Posterior vena cava (tissue), 2 donors: Measurements from ENCODE around the gene POLD2. TPM values are rescaled to one million over a fixed set of nuclear protein-coding genes. Genes with fewer than 3 reads are reported as not detected.

ENCODE experiments used
- DNase-seq: peaks from one replicate; pipeline ENCODE4 v3.0.0-alpha.2; 2020; ENCODE audit warnings: low spot score
- intact Hi-C, 2 donors: fragments of 100-400 bp; cut with DNase I; formaldehyde crosslinking; loops; one replicate each; pipeline versions ENCODE4 v1.14.1 to v1.14.2; 2022 to 2023
- total RNA-seq, 2 donors: library from RNA; stranded (reverse); fragmentation: NEBNext Ultra II Directional; extraction: Animal tissue kit (Norgen Biotek cat#: 25700); gene quantifications; one replicate each; pipeline ENCODE4 v1.2.1, GENCODE V29; 2021
- donor health status: DM: yes; HTN: yes; CAD: no.
- donor health status: DM: yes; HTN: yes; CAD: no.

The POLD2 gene
- total RNA-seq, 2 donors from 2014 or later, result 39.9 to 60.0 TPM

DNA sequence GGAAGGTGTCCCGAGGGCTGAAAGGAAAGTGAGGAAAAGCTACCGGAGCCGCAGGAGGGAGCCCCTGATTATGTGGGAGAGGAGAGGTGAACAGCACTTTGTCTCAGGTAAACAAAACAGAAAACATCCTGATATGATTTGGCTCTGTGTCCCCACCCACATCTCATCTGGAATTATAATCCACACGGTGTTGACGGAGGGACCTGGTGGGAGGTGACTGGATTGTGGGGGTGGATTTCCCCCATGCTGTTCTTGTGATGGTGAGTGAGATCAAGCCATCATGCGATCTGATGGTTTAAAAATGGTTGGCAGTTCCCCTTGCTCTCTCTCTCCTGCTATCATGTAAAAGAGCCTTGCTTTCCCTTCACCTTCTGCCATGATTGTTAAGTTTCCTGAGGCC lies 3.0 kb downstream of the POLD2 start:
- DNase-seq, result no peak
- intact Hi-C loops, result no loop called here

- no peak for DNase-seq
- intact Hi-C loops, result no loop called here
These were observed 3.4 kb downstream of the POLD2 start for GRCh38 chr7:44119829-44120380.

GRCh38 chr7:44117801-44118429 lies 5.4 kb downstream of the POLD2 start:
- intact Hi-C loops, result no loop called here
- no peak for DNase-seq

DNA sequence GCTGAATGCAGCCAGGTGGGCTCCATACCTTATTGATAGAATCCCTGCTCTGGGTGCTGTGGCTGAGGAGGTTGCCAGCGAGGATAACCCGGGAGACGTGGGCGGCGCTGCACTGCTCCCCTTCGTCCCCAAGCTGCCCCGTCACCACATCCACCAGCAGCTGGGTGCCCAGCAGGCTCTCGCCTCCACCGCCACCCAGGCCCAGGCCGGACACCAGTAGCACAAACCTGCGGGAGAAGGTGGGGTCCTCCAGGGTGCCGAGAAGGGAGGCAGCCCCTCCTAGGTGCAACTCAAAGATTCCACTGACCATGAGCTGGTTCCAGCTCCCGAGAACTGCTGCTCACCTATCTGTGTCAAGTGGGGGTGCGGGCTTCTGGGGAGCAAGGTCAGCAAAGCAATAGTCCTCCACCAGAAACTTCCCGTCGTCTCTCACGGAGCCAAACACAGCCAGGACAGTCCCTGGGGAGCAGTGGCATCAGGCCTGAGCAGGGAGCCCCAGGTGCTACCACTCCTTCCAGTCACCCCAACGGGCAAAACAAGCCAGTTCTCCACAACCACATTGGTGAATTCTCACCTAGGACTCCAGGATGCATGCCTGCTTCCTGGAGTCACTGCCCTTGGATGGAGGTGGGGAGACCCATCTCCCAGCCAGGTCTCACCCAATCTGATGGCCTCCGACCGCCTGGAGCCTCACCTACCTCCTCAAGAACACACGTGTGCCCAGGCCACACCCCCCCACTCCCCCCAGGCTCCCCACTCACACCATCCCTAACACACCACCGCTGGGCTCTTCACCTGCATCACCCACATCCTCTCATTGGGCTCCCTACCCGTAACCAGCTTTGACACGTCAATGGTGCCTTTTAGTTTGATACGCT lies 6.3 kb downstream of the POLD2 start:
- intact Hi-C loops, result no loop called here
- DNase-seq, result no peak

GRCh38 chr7:44116087-44116788 lies 7.1 kb downstream of the POLD2 start:
- DNase-seq, result no peak
- intact Hi-C loops, result no loop called here

- no peak for DNase-seq
- intact Hi-C loops, result loop anchor here (5.0 kb wide), 1 partner anchor 37 kb away; no protein-coding TSS in a partner anchor
These were observed 8.6 kb downstream of the POLD2 start for GRCh38 chr7:44114586-44115310.

GRCh38 chr7:44113764-44114354 lies 9.5 kb downstream of the POLD2 start:
- intact Hi-C loops, result loop anchor here (5.0 kb wide), 1 partner anchor 37 kb away; no protein-coding TSS in a partner anchor

DNA sequence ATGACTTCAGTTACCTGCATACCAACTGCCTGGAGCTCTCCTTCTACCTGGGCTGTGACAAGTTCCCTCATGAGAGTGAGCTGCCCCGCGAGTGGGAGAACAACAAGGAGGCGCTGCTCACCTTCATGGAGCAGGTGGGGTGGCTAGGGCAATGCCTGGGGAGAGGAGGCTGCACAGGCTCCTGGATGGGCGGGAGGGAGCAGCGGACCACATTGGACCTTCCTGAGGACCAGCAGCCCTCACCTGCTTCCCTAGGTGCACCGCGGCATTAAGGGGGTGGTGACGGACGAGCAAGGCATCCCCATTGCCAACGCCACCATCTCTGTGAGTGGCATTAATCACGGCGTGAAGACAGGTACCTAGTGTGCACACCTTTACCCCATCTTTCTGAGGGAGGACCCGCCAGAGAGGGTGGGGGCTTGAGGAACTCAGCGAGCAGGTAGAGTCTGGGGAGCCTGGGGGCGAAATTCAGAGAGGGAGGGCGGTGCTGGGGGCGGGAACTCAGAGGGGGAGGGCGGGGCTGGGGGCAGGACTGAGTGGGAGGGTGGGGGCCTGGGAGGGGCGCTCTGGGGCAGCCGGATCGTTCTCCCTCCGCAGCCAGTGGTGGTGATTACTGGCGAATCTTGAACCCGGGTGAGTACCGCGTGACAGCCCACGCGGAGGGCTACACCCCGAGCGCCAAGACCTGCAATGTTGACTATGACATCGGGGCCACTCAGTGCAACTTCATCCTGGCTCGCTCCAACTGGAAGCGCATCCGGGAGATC lies 10.2 kb downstream of the POLD2 start:
- no peak for DNase-seq
- intact Hi-C loops, result loop anchor here (5.0 kb wide), 1 partner anchor 36 kb away; no protein-coding TSS in a partner anchor

More at GRCh38 chr7:44113764-44114354, 9.5 kb downstream of the POLD2 start:
- DNase-seq, result no peak

DNA sequence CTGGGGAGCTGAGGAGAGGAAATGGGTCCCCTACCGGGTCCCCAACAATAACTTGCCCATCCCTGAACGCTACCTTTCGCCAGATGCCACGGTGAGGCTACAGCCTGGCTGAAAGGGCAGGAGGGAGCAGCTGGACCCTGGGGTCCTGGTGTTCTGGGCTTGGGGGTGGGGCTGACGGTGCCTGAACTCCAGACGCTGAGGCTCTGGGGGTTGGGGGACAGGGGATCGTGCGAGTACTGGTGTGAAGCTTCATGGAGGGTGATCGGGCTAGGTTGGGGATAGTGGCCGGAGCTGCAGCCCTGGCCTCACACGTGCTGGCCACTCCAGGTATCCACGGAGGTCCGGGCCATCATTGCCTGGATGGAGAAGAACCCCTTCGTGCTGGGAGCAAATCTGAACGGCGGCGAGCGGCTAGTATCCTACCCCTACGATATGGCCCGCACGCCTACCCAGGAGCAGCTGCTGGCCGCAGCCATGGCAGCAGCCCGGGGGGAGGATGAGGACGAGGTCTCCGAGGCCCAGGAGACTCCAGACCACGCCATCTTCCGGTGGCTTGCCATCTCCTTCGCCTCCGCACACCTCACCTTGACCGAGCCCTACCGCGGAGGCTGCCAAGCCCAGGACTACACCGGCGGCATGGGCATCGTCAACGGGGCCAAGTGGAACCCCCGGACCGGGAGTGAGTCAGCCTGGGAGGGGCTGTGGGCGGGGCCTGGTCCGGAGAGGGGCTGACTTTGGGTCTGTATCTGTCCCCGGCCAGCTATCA lies 10.9 kb downstream of the POLD2 start:
- intact Hi-C loops, result loop anchor here (5.0 kb wide), 1 partner anchor 35 kb away; no protein-coding TSS in a partner anchor
- peak; percentile 86 for DNase-seq

GRCh38 chr7:44111761-44112160 lies 11.6 kb downstream of the POLD2 start:
- no peak for DNase-seq
- intact Hi-C loops, result loop anchor here (5.0 kb wide), 1 partner anchor 34 kb away; no protein-coding TSS in a partner anchor

GRCh38 chr7:44110719-44111635 lies 12.4 kb downstream of the POLD2 start:
- intact Hi-C loops, result loop anchor here (5.0 kb wide), 1 partner anchor 34 kb away; no protein-coding TSS in a partner anchor
- DNase-seq, result no peak

DNA sequence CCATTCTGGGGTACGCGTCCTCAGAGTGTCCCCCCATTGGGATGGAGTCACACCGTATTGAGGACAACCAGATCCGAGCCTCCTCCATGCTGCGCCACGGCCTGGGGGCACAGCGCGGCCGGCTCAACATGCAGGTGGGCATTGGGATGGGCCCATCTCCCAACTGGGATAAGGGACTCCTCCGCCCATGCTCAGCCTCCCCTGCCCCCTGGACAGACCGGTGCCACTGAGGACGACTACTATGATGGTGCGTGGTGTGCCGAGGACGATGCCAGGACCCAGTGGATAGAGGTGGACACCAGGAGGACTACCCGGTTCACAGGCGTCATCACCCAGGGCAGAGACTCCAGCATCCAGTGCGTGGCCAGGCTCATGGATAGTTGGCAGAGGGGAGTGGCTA lies 13.4 kb downstream of the POLD2 start:
- DNase-seq, result no peak
- intact Hi-C loops, result loop anchor here (5.0 kb wide), 1 partner anchor 33 kb away; no protein-coding TSS in a partner anchor

DNA sequence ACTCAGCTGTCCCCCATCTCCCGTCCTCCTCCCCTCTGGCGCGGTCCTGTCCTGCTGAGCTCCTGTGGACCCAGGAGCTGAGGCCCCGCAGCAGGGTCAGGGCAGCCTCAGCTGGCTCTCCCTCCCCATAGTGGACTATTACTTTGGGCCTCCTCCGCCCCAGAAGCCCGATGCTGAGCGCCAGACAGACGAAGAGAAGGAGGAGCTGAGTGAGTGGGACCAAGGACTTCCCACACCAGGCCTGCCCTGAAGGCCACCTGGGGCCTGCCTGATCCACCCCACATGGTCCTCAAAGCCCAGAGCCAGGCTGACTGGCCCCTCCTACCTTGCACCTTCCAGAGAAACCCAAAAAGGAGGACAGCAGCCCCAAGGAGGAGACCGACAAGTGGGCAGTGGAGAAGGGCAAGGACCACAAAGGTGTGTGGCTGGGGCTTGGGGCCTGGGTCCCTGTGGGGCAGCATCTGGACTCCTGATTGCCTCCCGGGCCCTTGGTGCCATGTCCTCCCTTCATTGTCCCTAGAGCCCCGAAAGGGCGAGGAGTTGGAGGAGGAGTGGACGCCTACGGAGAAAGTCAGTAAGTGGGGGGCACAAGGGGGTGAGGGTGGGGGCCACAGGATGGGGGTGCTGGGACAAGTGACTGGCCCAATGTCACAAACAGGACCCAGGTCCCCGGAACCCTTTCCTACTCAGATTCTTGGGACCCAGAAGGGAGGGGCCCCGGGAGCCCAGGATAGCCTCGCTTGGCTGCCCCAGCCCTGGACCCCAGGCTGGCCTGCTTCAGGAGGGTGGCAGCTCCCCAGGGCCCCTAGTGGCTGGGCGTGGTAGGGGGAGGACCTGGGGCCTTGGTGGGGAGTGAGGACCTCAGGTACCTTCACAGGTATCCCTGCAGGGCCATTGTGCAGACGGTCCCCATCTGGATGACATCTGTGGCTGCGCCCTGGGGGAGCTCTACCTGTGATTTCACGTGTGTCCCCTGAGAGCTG lies 14.3 kb downstream of the POLD2 start:
- intact Hi-C loops, result no loop called here

GRCh38 chr7:44107961-44108767 lies 15.2 kb downstream of the POLD2 start:
- intact Hi-C loops, result no loop called here
- DNase-seq, result no peak

More for the DNA sequence above, 14.3 kb downstream of the POLD2 start:
- DNase-seq, result peak; percentile 80
